ENCODE results near the gene CLCN7.

Gene CLCN7, protein sequence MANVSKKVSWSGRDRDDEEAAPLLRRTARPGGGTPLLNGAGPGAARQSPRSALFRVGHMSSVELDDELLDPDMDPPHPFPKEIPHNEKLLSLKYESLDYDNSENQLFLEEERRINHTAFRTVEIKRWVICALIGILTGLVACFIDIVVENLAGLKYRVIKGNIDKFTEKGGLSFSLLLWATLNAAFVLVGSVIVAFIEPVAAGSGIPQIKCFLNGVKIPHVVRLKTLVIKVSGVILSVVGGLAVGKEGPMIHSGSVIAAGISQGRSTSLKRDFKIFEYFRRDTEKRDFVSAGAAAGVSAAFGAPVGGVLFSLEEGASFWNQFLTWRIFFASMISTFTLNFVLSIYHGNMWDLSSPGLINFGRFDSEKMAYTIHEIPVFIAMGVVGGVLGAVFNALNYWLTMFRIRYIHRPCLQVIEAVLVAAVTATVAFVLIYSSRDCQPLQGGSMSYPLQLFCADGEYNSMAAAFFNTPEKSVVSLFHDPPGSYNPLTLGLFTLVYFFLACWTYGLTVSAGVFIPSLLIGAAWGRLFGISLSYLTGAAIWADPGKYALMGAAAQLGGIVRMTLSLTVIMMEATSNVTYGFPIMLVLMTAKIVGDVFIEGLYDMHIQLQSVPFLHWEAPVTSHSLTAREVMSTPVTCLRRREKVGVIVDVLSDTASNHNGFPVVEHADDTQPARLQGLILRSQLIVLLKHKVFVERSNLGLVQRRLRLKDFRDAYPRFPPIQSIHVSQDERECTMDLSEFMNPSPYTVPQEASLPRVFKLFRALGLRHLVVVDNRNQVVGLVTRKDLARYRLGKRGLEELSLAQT

DNA sequence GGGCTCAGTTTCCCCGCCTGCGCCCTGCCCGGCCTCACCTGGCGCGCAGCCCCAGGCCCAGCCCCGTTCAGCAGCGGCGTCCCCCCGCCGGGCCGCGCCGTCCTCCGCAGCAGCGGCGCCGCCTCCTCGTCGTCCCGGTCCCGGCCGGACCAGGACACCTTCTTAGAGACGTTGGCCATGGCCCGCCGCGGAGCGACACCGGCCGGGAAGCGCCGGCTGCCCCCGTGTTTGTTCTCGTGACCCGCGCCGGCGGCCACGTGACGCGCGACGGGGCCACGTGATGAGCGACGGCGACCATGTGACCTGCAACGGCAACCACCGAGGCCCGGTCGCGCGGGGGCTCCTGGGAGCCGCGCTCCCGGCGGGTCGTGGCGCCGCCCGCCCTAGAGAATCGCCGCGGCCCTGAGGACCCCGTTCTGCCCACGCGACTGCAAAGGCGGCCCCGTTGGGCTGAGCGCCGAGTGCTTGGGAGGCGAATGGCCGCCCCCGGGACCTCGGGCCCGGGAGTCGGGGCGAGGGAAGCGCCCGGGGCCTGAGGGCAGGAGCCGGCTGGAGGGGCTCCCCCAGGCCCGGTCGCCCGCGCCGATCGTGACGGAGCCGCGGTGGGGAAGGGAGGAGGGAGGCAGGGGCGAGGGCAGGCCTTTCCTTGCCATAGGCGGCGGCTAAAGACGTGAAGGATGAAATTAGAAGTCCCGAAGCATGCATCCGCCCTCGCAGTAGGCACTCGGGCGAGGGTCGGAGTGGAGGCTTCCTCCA is at the start of gene CLCN7:
Gene CLCN7, minus strand, starts transcription at position 233 of the 756 bp plus-strand sequence. Its CDS starts 54 bp downstream, at position 179.
- H3K36me3 ChIP-seq (replicated peaks), result no peaks in the 10 kb centered on the region
- TF ChIP-seq, protein P1, sequence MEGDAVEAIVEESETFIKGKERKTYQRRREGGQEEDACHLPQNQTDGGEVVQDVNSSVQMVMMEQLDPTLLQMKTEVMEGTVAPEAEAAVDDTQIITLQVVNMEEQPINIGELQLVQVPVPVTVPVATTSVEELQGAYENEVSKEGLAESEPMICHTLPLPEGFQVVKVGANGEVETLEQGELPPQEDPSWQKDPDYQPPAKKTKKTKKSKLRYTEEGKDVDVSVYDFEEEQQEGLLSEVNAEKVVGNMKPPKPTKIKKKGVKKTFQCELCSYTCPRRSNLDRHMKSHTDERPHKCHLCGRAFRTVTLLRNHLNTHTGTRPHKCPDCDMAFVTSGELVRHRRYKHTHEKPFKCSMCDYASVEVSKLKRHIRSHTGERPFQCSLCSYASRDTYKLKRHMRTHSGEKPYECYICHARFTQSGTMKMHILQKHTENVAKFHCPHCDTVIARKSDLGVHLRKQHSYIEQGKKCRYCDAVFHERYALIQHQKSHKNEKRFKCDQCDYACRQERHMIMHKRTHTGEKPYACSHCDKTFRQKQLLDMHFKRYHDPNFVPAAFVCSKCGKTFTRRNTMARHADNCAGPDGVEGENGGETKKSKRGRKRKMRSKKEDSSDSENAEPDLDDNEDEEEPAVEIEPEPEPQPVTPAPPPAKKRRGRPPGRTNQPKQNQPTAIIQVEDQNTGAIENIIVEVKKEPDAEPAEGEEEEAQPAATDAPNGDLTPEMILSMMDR (IDR thresholded peaks at IDR 0.05; ENCODE audit: low read depth, low read length, missing control alignments), result no peak
- H3K27me3 ChIP-seq (replicated peaks), result no peaks in the 10 kb centered on the region
- in situ Hi-C loops (cut with HindIII; ENCODE audit: low pct_ligation_motif_present, low sequenced_read_pairs), result no loop called here
- H3K4me3 ChIP-seq (ENCODE audit: low read depth, low read length), result peak within 1 kb of the TSS; percentile 71
- H3K27ac ChIP-seq, result peak within 1 kb of the TSS; percentile 80
- peak; percentile 76 for DNase-seq

DNA sequence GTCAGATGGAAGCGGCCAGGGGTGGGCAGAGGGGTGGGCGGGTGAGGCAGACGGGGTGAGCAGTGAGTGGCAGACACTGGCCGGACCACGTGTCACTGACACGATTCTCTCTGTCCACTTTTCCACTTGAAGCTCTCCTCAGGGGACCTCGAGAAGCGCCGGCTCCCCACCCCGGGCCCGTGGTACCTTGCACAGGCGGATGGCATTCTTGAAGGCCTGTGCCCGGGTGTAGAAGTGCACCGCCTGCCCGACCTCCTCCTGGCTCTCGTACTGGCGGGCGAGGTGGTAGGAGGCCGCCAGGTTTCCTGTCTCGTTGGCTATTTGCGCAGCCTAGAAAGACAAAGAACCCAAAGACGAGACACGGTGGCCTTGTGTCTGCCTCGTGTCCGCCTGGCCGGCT is 49.5 kb upstream of the CLCN7 start:
- no peak for DNase-seq
- TF ChIP-seq, protein P1 (IDR thresholded peaks at IDR 0.05; ENCODE audit: low read depth, low read length, missing control alignments), result no peak
- Histone ChIP-seq H3K36me3 (replicated peaks) (no peaks in the 10 kb centered on the region), H3K4me3 (ENCODE audit: low read depth, low read length) (no peak overlapping the region), H3K27ac (no peak overlapping the region), H3K27me3 (replicated peaks) (no peaks in the 10 kb centered on the region)
- in situ Hi-C loops (cut with HindIII; ENCODE audit: low pct_ligation_motif_present, low sequenced_read_pairs), result no loop called here

DNA sequence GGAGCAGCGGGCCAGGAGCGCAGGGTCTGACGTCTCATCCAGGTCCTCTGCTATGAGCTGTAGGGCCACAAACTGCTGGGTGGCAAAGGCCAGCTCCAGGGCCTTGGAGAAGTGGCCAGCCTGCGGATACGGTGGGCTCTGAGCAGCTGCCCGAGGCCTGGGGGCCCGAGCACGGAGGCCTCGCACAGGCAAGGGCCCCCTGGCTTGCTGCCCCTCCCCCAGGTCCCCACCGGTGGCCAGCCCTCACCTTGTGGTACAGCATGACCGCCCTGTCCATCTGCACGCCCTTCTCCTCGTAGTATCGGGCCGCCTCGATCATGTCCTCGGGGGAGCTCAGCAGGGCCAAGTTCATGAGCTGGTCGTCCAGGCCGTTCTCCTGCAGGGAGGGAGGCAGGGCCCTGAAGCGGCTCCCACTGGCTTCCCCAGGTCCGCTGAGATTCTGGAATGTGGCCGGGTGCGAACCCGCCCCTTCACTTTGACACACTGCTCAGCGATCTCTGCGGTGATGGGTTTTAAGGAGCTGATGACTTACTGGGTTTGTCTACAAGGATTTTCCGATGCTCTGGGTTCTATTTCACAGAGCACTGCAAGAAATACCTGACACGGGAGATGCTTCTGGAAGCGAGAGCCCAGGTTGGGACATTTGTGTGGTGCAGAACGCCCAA is 48.9 kb upstream of the CLCN7 start:
- in situ Hi-C loops (cut with HindIII; ENCODE audit: low pct_ligation_motif_present, low sequenced_read_pairs), result no loop called here
- Histone ChIP-seq H3K4me3 (ENCODE audit: low read depth, low read length) (no peak overlapping the region), H3K36me3 (replicated peaks) (no peaks in the 10 kb centered on the region), H3K27ac (no peak overlapping the region), H3K27me3 (replicated peaks) (no peaks in the 10 kb centered on the region)
- TF ChIP-seq, protein P1 (IDR thresholded peaks at IDR 0.05; ENCODE audit: low read depth, low read length, missing control alignments), result no peak
- DNase-seq, result no peak

DNA sequence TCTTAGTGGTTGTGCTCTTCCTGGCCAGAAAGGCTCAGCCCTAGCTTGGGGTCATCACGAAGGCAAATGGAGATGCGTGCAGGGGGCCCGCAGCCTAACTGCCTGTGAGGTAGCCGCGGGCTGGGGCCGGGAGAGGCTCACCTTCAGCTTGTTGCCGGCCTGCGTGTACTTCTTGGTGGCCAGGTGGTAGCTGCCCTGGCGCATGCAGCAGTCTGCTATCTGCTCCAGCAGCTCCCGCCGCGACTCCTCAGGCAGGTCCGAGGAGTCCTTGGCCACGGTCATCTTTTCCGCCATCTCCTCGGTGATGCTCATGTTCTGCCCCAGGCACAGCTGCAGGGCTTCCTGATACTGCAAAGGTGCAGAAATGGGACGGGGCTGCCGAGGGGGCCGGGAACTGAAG is 45.6 kb upstream of the CLCN7 start:
- Histone ChIP-seq H3K27ac (no peak overlapping the region), H3K4me3 (ENCODE audit: low read depth, low read length) (no peak overlapping the region), H3K27me3 (replicated peaks) (no peaks in the 10 kb centered on the region), H3K36me3 (replicated peaks) (no peaks in the 10 kb centered on the region)
- no peak for DNase-seq
- TF ChIP-seq, protein P1 (IDR thresholded peaks at IDR 0.05; ENCODE audit: low read depth, low read length, missing control alignments), result no peak
- in situ Hi-C loops (cut with HindIII; ENCODE audit: low pct_ligation_motif_present, low sequenced_read_pairs), result no loop called here

DNA sequence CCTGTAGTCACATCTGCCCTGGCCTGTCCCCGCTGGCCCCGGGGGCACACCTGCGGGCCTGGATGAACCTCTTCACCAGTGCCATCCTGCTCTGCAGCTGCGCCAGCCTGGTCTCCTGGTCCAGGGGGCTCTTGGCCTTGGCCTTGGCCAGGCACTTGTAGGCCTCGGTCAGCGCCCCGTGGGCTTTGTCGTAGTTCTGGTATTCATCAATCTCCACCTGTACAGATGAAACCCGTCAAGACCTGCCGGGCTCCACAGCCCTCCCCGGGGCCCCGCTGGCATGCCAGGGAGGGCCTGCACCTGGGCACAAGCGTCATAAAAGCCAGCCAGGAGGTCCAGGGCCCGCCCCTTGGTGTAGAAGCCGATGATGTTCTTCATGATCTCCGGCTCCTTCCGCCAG is 45.0 kb upstream of the CLCN7 start:
- TF ChIP-seq, protein P1 (IDR thresholded peaks at IDR 0.05; ENCODE audit: low read depth, low read length, missing control alignments), result no peak
- in situ Hi-C loops (cut with HindIII; ENCODE audit: low pct_ligation_motif_present, low sequenced_read_pairs), result no loop called here
- Histone ChIP-seq H3K4me3 (ENCODE audit: low read depth, low read length) (no peak overlapping the region), H3K27ac (no peak overlapping the region), H3K27me3 (replicated peaks) (no peaks in the 10 kb centered on the region), H3K36me3 (replicated peaks) (no peaks in the 10 kb centered on the region)
- no peak for DNase-seq
